SK-N-SH treated with all-trans-retinoic acid at 6 μM for 48 hours (cell line): ENCODE measurements around the gene MYH14.

Experiments used
- ATAC-seq: fragments of 200-7000 bp; cut with Tn5 transposase; 3 replicates; pipeline ENCODE4 v1.9.1; 2020; ENCODE audit warnings: mild to moderate bottlenecking, moderate library complexity
- ARNTL ChIP-seq: fragments of 450-650 bp; formaldehyde crosslinking; IDR thresholded peaks from 2 replicates; pipeline ENCODE4 v1.5.0; 2020; ENCODE audit warnings: low read depth, mild to moderate bottlenecking, moderate library complexity, borderline replicate concordance
- BACH2 ChIP-seq: fragments of 250-450 bp; sonication (Bioruptor Pico); IDR thresholded peaks from 2 replicates; pipeline ENCODE4 v1.9.0; 2021; ENCODE audit warnings: mild to moderate bottlenecking, borderline replicate concordance
- CSDC2 ChIP-seq: fragments of 250-450 bp; sonication (Bioruptor Pico); IDR thresholded peaks from 2 replicates; pipeline ENCODE4 v1.5.0; 2020; ENCODE audit warnings: mild to moderate bottlenecking, moderate library complexity
- CSRNP3 ChIP-seq: fragments of 250-450 bp; sonication (Bioruptor Pico); IDR thresholded peaks from 2 replicates; pipeline ENCODE4 v1.5.1; 2021; ENCODE audit warnings: mild to moderate bottlenecking, moderate library complexity
- ESRRG ChIP-seq: fragments of 250-450 bp; sonication (Bioruptor Pico); IDR thresholded peaks from 2 replicates; pipeline ENCODE4 v1.6.1; 2021; ENCODE audit warnings: mild to moderate bottlenecking
- GLIS3 ChIP-seq: fragments of 250-450 bp; sonication (Bioruptor Pico); IDR thresholded peaks from 2 replicates; pipeline ENCODE4 v1.5.0; 2020; ENCODE audit warnings: mild to moderate bottlenecking, moderate library complexity
- ISL1 ChIP-seq: fragments of 250-450 bp; sonication (Bioruptor Pico); IDR thresholded peaks from 2 replicates; pipeline ENCODE4 v2.1.2; 2022; ENCODE audit warnings: mild to moderate bottlenecking, moderate library complexity
- OSR1 ChIP-seq: fragments of 250-450 bp; sonication (Bioruptor Pico); IDR thresholded peaks from 2 replicates; pipeline ENCODE4 v1.8.0; 2022; ENCODE audit warnings: moderate library complexity, mild to moderate bottlenecking, inconsistent platforms
- PPARA ChIP-seq: fragments of 250-450 bp; sonication (Bioruptor Pico); IDR thresholded peaks from 2 replicates; pipeline ENCODE4 v1.5.0; 2020; ENCODE audit warnings: mild to moderate bottlenecking, borderline replicate concordance
- RARB ChIP-seq: fragments of 250-450 bp; sonication (Bioruptor Pico); IDR thresholded peaks from 2 replicates; pipeline ENCODE4 v1.8.0; 2021; ENCODE audit warnings: mild to moderate bottlenecking, moderate library complexity
- SNAI2 ChIP-seq: fragments of 250-450 bp; sonication (Bioruptor Pico); IDR thresholded peaks from 2 replicates; pipeline ENCODE4 v1.5.0; 2020; ENCODE audit warnings: mild to moderate bottlenecking, moderate library complexity
- TCF4 ChIP-seq: fragments of 250-450 bp; sonication (Bioruptor Pico); IDR thresholded peaks from 2 replicates; pipeline ENCODE4 v1.8.0; 2021; ENCODE audit warnings: mild to moderate bottlenecking, moderate library complexity, borderline replicate concordance
- TOX ChIP-seq: fragments of 250-450 bp; sonication (Bioruptor Pico); IDR thresholded peaks from 2 replicates; pipeline ENCODE4 v1.8.0; 2021; ENCODE audit warnings: mild to moderate bottlenecking, moderate library complexity, borderline replicate concordance
- TSHZ2 ChIP-seq: fragments of 250-450 bp; sonication (Bioruptor Pico); IDR thresholded peaks from 2 replicates; pipeline ENCODE4 v1.5.0; 2020; ENCODE audit warnings: mild to moderate bottlenecking, moderate library complexity
- ZFP3 ChIP-seq: fragments of 250-450 bp; sonication (Bioruptor Pico); IDR thresholded peaks from 2 replicates; pipeline ENCODE4 v1.5.0; 2020; ENCODE audit warnings: mild to moderate bottlenecking, moderate library complexity
- ZFP30 ChIP-seq: fragments of 450-650 bp; formaldehyde crosslinking; IDR thresholded peaks from 2 replicates; pipeline ENCODE4 v1.5.0; 2022; ENCODE audit warnings: mild to moderate bottlenecking, moderate library complexity
- ZNF565 ChIP-seq: fragments of 450-650 bp; formaldehyde crosslinking; conservative IDR thresholded peaks from 2 replicates; pipeline ENCODE4 v1.5.0; 2020; ENCODE audit warnings: low read depth, mild to moderate bottlenecking, moderate library complexity
- ZNF70 ChIP-seq: fragments of 450-650 bp; formaldehyde crosslinking; IDR thresholded peaks from 2 replicates; pipeline ENCODE4 v1.5.0; 2020; ENCODE audit warnings: mild to moderate bottlenecking, moderate library complexity
- ZNF8 ChIP-seq: fragments of 450-650 bp; formaldehyde crosslinking; IDR thresholded peaks from 2 replicates; pipeline ENCODE4 v1.5.0; 2020; ENCODE audit warnings: mild to moderate bottlenecking, moderate library complexity
- TF ChIP-seq, protein P1 (sequence below): fragments of 250-450 bp; sonication (Bioruptor Pico); IDR thresholded peaks from 2 replicates; pipeline ENCODE4 v1.8.0; 2021; ENCODE audit warnings: low read depth, mild to moderate bottlenecking, moderate library complexity, borderline replicate concordance
- TF ChIP-seq, protein P2 (sequence below): fragments of 250-450 bp; sonication (Bioruptor Pico); IDR thresholded peaks from 2 replicates; pipeline ENCODE4 v1.8.0; 2020; ENCODE audit warnings: mild to moderate bottlenecking, moderate library complexity, borderline replicate concordance
- TF ChIP-seq, protein P3 (sequence below): fragments of 250-450 bp; sonication (Bioruptor Pico); IDR thresholded peaks from 2 replicates; pipeline ENCODE4 v1.5.1; 2020; ENCODE audit warnings: low read depth, mild to moderate bottlenecking, moderate library complexity

MYH14 gene

DNA sequence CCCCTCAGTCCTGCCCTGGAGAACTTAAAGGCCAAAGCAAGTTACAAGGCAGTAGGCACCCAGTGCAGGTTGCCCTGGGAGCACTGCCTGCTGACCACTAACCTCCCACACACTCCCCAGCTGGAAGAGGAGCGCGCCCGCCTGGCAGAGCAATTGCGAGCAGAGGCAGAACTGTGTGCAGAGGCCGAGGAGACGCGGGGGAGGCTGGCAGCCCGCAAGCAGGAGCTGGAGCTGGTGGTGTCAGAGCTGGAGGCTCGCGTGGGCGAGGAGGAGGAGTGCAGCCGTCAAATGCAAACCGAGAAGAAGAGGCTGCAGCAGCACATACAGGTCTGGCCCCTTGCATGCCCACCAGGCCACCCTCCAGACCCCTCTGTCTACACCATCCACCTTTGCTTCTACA is 64.6 kb downstream of the MYH14 start (continued):
- TF ChIP-seq TSHZ2 (CRISPR knock-in tag) (no peak), OSR1 (CRISPR knock-in tag) (no peak), TCF4 (CRISPR knock-in tag) (no peak), PPARA (CRISPR knock-in tag) (no peak)

GRCh38 chr19:50268501-50268900 is 65.1 kb downstream of the MYH14 start:
- ATAC-seq: no peak
- no peak for TF ChIP-seq ARNTL (CRISPR knock-in tag)

DNA sequence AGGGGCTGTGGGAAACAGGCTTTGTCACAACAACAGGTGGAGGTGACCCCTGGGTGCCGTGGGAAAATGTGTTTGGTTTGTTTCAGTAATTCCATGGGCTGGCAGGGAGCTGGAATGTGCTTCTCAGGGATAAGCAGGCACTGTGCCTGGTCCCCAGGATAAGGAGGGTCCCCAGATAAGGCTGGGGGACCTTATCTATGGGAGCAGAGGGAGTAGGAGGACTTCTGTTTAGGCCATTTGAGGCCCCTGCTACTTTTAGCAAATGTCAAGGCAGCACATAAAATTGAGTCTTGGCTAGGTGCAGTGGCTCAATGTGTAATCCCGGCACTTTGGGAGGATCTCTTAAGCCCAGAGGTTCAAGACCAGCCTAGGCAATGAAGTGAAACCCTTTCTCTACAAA is 66.2 kb downstream of the MYH14 start:
- no peak for TF ChIP-seq ZFP30 (CRISPR knock-in tag)
- TF ChIP-seq BACH2 (CRISPR knock-in tag): no peak
- TF ChIP-seq ARNTL (CRISPR knock-in tag): no peak
- no peak for TF ChIP-seq ZNF565 (CRISPR knock-in tag)
- TF ChIP-seq ZNF8 (CRISPR knock-in tag): no peak
- TF ChIP-seq RARB (CRISPR knock-in tag): no peak
- TF ChIP-seq PPARA (CRISPR knock-in tag): no peak
- no peak for TF ChIP-seq ESRRG (CRISPR knock-in tag)
- TF ChIP-seq SNAI2: no peak
- TF ChIP-seq, protein P1, sequence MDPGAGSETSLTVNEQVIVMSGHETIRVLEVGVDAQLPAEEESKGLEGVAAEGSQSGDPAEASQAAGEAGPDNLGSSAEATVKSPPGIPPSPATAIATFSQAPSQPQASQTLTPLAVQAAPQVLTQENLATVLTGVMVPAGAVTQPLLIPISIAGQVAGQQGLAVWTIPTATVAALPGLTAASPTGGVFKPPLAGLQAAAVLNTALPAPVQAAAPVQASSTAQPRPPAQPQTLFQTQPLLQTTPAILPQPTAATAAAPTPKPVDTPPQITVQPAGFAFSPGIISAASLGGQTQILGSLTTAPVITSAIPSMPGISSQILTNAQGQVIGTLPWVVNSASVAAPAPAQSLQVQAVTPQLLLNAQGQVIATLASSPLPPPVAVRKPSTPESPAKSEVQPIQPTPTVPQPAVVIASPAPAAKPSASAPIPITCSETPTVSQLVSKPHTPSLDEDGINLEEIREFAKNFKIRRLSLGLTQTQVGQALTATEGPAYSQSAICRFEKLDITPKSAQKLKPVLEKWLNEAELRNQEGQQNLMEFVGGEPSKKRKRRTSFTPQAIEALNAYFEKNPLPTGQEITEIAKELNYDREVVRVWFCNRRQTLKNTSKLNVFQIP: no peak
- TF ChIP-seq ISL1 (CRISPR knock-in tag): no peak
- TF ChIP-seq ZFP3: no peak
- no peak for TF ChIP-seq TCF4 (CRISPR knock-in tag)
- TF ChIP-seq, protein P2, sequence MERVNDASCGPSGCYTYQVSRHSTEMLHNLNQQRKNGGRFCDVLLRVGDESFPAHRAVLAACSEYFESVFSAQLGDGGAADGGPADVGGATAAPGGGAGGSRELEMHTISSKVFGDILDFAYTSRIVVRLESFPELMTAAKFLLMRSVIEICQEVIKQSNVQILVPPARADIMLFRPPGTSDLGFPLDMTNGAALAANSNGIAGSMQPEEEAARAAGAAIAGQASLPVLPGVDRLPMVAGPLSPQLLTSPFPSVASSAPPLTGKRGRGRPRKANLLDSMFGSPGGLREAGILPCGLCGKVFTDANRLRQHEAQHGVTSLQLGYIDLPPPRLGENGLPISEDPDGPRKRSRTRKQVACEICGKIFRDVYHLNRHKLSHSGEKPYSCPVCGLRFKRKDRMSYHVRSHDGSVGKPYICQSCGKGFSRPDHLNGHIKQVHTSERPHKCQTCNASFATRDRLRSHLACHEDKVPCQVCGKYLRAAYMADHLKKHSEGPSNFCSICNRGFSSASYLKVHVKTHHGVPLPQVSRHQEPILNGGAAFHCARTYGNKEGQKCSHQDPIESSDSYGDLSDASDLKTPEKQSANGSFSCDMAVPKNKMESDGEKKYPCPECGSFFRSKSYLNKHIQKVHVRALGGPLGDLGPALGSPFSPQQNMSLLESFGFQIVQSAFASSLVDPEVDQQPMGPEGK (CRISPR knock-in tag): no peak
- TF ChIP-seq CSDC2 (CRISPR knock-in tag): no peak
- no peak for TF ChIP-seq OSR1 (CRISPR knock-in tag)
- TF ChIP-seq, all 23 proteins: peak for 0
- ATAC-seq: no peak

- TF ChIP-seq CSDC2 (CRISPR knock-in tag) (no peak), TOX (CRISPR knock-in tag) (no peak), GLIS3 (no peak), ZFP30 (CRISPR knock-in tag) (no peak), OSR1 (CRISPR knock-in tag) (no peak), BACH2 (CRISPR knock-in tag) (no peak), CSRNP3 (CRISPR knock-in tag) (no peak), TCF4 (CRISPR knock-in tag) (no peak), RARB (CRISPR knock-in tag) (no peak), ZNF565 (CRISPR knock-in tag) (no peak), PPARA (CRISPR knock-in tag) (no peak), ZNF8 (CRISPR knock-in tag) (no peak), ISL1 (CRISPR knock-in tag) (no peak), ZNF70 (CRISPR knock-in tag) (no peak), ZFP3 (no peak), ESRRG (CRISPR knock-in tag) (no peak), ARNTL (CRISPR knock-in tag) (no peak)
- TF ChIP-seq, protein P1: no peak
- TF ChIP-seq, protein P3, sequence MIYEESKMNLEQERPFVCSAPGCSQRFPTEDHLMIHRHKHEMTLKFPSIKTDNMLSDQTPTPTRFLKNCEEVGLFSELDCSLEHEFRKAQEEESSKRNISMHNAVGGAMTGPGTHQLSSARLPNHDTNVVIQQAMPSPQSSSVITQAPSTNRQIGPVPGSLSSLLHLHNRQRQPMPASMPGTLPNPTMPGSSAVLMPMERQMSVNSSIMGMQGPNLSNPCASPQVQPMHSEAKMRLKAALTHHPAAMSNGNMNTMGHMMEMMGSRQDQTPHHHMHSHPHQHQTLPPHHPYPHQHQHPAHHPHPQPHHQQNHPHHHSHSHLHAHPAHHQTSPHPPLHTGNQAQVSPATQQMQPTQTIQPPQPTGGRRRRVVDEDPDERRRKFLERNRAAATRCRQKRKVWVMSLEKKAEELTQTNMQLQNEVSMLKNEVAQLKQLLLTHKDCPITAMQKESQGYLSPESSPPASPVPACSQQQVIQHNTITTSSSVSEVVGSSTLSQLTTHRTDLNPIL (CRISPR knock-in tag): no peak
- no peak for ATAC-seq
Observed at GRCh38 chr19:50272263-50272897, 69.0 kb downstream of the MYH14 start.
